Right ventricle myocardium inferior (tissue), 1 donor: ENCODE data around the gene SCYGR5. TPM values are rescaled to one million over a fixed set of nuclear protein-coding genes. Genes with fewer than 3 reads are reported as not detected.
A peak's percentile ranks its signal among the peaks of the same experiment; 100 is the strongest.
"Not testable (repeated sequence)": the region's sequence is repeated elsewhere in the genome, so short reads cannot be mapped to it uniquely, and the experiment has no call there.

Source experiments
- ATAC-seq: fragments of 200-7000 bp; cut with Tn5 transposase; one replicate; pipeline ENCODE4 v1.9.1; 2020; ENCODE audit warnings: mild to moderate bottlenecking, moderate library complexity
- DNase-seq: peaks from one replicate; pipeline ENCODE4 v3.0.0; 2021; ENCODE audit errors: missing footprints
- intact Hi-C: fragments of 100-400 bp; cut with DNase I; formaldehyde crosslinking; loops from one replicate; pipeline ENCODE4 v1.11.0; 2022
- long read RNA-seq: library from polyadenylated mRNA; unstranded; transcript quantifications from one replicate; pipeline ENCODE4 v2.0.0, GENCODE V29; 2021
- total RNA-seq: library from RNA; stranded (reverse); fragmentation: NEBNext Ultra II Directional; extraction: Animal tissue kit (Norgen Biotek cat#: 25700); gene quantifications from one replicate; pipeline ENCODE4 v1.2.1, GENCODE V29; 2021
- donor health status: DM: no; HTN: yes; CAD: no; lungs with severe emphysema.

SCYGR5 gene, protein sequence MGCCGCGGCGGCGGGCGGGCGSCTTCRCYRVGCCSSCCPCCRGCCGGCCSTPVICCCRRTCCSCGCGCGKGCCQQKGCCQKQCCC
- not detected for total RNA-seq
- long read RNA-seq: 0 reads

DNA sequence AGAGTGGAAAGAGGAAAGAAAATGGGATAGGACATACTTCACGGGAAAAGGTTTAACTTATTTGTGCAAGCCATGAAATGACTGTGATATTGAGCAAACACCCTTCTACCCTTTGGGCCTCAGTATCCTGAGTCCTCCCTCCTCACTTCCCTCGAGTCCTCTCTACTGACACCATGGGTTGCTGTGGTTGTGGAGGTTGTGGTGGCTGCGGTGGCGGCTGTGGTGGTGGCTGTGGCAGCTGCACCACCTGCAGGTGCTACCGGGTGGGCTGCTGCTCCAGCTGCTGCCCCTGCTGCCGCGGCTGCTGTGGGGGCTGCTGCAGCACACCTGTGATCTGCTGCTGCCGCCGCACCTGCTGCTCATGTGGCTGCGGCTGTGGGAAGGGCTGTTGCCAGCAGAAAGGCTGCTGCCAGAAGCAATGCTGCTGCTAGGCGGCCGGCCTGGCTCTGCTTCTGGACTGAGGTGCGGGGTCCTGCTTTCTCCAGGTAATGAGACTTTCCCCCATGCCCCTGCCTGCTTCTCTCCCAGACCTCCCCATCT lies at the start of gene SCYGR5:
TSS of gene SCYGR5 (plus strand) at position 174 of the 540 bp plus-strand sequence. CDS start at position 174, 0 bp downstream.
- DNase-seq, intact Hi-C loops, ATAC-seq: not testable (repeated sequence)

DNA sequence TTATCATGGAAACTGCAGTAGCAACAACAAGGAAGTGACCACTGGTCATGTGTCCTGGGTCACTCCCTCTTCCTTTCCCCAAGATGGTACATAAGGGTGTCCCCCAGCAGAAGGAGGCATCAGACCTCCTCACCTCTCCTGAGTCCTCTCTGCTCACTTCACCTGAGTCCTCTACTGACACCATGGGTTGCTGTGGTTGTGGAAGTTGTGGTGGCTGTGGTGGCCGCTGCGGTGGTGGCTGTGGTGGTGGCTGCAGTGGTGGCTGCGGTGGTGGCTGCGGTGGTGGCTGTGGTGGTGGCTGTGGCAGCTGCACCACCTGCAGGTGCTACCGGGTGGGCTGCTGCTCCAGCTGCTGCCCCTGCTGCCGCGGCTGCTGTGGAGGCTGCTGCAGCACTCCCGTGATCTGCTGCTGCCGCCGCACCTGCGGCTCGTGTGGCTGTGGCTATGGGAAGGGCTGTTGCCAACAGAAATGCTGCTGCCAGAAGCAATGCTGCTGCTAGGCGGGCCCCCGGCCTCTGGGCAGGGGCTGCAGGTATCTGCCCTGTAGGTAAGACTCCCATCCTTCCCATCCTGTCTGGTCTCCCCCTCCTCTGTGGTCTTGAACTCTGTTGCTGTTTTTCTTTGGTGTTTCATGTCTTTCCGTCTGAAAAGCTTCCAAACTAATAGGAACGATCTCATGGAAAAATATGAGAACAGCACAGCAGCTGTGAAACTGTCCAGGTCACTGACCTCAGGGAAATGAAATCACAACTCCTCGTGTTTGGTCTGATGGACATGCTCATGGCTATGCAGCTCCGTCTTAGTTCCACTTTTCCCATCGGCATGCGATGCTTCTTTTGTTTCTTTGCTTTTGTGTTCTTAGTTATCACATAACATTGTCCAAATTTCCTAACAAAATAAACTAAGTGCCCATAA lies 49.0 kb upstream of the SCYGR5 start, which contains the start of gene SCYGR4:
TSS of gene SCYGR4 (plus strand) at position 183 of the 915 bp plus-strand sequence. CDS start at position 183, 0 bp downstream.
- ATAC-seq: peak; percentile 62
- intact Hi-C loops: no loop called here

DNA sequence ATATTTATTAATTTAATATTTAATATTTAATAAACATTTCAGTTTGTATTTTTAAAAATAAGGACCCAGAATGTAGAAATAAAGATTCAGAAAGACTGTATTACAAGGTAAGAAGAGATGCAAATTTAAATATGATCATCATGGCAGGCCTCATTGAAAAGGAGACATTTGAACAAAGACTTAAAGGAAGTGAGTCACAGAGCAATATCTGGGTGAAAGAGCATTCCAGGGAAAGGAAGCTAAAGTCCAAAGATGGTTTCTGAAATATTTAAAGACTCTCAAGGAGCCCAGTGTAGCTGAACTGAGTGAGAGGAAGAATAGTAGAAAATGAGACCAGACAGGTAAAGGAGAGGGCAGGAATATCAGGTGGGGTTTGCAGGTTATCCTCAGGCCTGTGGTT lies 43.4 kb upstream of the SCYGR5 start:
- DNase-seq (no peak), ATAC-seq (no peak)
- intact Hi-C loops: no loop called here

More for the DNA sequence above, 49.0 kb upstream of the SCYGR5 start, which contains the start of gene SCYGR4:
- DNase-seq: no peak

DNA sequence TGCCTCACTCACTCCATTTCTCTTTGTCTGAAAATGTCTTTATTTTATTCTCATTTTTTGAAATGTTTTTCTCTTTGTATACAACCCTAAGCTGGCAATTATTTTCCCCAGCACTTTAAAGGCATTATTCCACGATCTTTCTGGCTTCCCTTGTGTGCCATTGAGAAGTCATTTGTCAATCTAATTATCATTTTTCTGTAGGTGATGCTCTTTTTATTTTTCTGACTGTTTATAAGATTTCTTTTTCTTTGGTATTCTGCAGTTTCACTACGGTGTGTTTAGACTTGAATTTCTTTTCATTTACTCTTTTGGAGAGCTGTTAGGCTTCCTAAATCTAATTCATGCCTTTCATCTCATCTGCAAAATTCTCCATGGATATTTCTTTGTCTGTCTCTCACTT lies 41.2 kb upstream of the SCYGR5 start:
- intact Hi-C loops: no loop called here
- ATAC-seq (no peak), DNase-seq (no peak)

DNA sequence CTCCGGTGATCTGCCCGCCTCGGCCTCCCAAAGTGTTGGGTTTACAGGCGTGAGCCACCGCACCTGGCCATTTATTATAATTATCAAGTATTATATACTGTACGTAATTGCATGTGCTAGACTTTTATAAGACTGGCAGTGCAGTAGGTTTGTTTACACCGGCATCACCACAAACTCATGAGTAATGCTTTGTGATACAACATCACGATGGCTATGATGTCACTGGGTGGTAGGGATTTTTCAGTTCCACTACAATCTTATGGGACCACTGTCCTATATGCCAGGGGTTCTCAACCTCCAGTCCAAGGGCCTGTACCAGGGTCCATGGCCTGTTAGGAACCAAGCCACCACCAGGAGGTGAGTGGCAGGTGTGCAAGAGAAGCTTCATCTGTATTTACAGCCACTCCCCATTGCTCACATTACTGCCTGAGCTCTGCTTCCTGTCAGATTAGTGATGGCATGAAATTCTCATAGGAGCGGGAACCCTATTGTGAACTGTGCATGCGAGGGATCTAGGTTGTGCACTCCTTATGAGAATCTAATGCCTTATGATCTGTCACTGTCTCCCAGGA lies 39.9 kb upstream of the SCYGR5 start:
- DNase-seq (no peak), ATAC-seq (no peak)
- intact Hi-C loops: no loop called here

DNA sequence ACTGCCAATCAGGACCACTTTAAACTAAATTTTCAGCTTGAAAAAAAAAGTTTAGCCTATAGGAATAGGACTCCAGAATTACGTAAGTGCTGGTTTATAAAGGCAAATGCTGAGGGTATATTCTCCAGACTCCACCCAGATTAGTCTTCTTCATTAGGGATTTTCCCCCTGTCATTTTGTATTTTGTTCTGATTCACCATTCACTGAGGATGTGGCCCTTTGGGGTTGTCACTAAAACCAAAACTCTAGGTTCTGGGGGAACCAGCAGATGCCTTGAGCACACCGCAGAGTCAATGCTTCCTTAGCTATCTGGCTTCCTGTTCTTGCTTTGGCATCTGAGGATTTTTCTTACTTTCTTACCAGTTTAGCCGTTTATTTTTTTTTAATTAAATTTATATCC lies 38.8 kb upstream of the SCYGR5 start:
- DNase-seq (no peak), ATAC-seq (no peak)
- intact Hi-C loops: no loop called here

DNA sequence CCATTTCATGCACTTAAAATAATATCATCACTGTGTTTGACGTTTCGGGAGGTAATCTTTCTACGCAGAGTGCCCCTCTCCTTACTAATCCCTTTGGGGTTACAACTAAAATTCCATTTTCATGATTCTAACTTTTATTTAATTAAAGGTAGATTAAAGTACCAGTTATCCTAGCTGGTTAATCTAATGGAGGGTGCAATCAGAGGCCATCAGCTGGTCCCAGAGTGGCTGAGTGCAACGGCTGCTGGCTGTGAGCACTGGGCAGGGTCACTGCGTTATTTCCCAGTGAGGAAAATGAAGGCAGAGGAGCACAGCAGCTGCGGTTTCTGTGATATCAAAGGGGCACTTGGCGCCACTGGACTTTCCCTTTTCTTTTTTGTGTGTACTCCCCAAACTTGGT lies 37.2 kb upstream of the SCYGR5 start:
- intact Hi-C loops: no loop called here
- ATAC-seq: no peak
- no peak for DNase-seq

DNA sequence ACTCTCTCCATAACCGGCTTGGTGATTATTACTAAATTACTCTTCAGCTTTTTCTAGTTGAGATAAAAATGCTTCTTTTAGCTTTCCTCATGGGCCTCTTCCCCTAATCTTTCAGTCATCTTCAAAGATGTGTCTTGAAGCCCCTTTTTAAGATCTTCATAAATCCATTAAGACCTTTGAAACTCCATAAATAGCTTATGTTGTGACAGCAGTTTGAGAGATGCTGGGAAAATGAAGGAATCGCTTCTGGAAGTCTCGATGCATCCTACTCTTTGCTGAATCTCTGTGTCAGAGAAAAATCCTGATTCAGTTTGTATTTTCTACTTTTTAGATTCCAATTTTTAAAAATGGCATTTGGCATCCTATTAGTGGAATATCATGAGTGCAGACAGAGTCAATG lies 36.3 kb upstream of the SCYGR5 start:
- no peak for ATAC-seq
- intact Hi-C loops: no loop called here

DNA sequence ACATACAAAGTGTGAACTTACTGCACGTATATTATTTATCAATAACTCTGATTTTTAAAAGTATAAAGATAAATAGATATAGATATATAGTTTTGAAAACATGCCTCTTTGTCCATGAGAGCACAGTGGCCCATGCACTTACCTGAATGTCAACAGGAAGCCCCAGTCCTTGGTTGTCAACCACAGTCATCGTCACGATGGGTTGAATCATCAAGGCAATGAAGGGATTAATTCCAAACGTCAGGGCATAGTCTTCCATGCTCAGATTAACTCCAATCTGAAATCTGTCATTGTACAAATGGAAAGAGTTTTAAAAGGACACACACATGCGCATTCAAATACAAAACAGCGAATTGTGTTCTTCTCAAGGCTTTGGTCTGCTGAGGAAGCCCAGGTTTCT lies 33.8 kb upstream of the SCYGR5 start:
- DNase-seq (no peak), ATAC-seq (no peak)
- intact Hi-C loops: no loop called here

More for the DNA sequence above, 36.3 kb upstream of the SCYGR5 start:
- no peak for DNase-seq

DNA sequence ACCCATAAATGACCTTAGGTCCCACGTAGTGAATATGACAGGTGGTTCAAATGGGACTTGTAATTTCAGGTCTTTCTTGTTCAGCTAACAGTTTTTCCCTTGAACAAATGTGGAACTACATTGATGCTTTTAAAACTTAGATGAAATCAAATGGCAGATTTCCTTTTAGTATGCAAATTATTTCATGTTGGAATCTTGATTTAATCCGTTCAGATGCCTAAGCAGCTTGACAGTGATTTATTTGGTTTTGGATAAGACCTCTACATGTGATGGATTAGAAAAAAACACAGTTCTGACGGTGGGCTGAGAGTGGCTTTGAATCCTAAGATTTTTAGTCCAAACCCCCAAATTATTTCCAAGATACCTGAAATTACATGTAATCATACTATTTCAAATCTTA lies 32.4 kb upstream of the SCYGR5 start:
- intact Hi-C loops: no loop called here
- ATAC-seq: no peak
- DNase-seq: no peak

DNA sequence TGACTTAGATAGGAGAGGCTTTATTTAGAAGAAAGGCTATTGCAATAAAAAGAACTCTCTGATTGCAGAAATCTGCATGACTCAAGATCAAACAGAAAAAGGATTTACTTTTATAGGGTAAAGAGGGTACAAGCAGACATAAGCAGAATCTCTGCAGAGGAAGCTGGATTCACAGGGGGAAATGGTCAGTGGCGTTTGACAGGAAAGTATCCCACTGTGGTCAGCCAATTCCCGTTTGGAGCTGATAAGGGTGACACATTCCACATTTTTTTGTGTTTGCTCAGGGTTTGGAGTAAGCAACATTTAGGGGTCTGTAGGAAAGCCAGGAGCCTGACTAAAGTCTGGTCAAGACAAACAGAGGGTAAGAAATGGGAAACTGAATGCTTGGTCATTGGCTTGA lies 23.9 kb upstream of the SCYGR5 start:
- ATAC-seq: no peak
- intact Hi-C loops: no loop called here
- no peak for DNase-seq

DNA sequence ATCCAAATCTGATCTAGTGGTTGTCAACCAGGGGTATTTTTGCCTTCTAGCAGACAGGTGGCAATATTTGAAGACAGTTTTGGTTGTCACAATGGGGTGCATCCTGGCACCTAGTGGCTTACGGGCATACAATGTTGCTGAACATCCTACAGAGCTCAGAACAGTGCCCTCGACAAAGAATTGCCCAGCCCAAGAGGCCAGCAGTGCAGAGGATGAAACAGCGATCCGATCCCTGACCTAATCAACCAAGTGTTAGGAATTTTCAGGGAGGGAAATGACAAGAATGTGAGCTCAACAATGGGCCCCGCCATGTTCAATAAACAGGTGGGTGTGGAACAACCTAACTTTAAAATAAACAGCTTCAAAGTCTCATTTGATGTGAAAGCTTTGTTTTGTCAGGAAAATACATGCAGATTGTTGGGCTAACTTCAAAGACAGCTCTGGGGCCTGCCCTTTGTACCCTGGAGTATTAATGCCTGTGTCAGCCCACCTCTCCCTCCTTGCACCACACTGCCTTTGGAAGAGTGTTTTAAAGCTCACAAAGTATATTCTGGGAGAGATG lies 22.5 kb upstream of the SCYGR5 start:
- ATAC-seq (no peak), DNase-seq (no peak)
- intact Hi-C loops: no loop called here

DNA sequence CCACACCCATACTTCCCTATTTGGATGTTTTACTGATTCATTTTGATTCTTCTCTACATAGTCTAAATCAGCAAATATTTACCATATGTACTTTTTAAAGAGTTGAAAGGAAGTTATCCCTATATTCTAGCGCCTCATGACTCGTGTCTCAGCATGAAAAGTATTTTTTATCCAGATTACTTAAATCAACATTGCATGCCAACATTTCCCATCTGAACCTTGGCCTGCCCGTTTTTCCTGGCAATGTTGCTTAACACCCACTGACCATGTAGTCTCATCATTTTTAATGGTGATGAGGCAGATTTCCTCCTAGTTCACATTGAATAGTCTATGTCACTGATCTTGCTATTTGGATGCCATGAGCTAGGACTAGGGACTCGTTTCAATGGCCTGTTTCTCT lies 13.2 kb upstream of the SCYGR5 start:
- DNase-seq: no peak
- intact Hi-C loops: no loop called here
- ATAC-seq: no peak

DNA sequence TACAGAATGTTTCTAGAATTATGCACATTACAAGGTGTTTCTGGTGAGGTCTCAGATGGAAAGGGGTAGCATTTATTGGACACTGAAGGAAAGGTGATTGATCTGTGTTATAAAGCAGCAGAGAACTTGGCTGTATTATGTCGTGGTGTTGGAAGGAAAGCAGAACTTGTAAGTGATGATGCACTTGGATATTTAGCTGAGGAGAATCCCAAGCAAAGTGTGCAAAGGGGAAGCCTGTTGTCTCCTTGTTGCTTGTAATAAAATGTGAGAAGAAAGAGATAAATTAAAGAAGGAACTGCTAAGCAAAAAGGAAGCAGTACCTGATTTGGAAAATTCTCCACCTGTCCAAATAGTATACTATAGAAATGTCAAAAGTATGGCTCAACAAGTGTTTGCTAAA lies 12.2 kb upstream of the SCYGR5 start:
- ATAC-seq (no peak), DNase-seq (no peak)
- intact Hi-C loops: no loop called here

DNA sequence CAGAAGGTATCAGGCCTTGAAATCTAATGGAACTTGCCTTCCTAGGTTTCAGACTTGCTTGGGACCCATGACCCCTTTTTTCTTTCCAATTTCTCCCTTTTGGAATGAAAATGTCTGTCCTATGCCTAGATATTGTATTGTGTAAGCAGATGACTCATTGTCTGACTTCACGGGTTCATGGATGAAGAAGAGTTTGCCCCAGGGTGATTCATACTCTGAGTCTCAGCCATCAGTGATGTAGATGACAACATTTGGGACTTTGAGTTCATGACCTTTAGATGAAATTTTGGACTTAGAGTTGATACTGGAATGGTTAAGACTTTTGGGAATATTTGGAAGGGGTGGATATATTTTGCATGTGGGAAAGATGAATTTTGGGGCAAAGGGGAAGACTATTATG lies 11.2 kb upstream of the SCYGR5 start:
- intact Hi-C loops: loop anchor here (5.0 kb wide), 1 partner anchor 248 kb away; no protein-coding TSS in a partner anchor
- DNase-seq (no peak), ATAC-seq (peak; percentile 88)

DNA sequence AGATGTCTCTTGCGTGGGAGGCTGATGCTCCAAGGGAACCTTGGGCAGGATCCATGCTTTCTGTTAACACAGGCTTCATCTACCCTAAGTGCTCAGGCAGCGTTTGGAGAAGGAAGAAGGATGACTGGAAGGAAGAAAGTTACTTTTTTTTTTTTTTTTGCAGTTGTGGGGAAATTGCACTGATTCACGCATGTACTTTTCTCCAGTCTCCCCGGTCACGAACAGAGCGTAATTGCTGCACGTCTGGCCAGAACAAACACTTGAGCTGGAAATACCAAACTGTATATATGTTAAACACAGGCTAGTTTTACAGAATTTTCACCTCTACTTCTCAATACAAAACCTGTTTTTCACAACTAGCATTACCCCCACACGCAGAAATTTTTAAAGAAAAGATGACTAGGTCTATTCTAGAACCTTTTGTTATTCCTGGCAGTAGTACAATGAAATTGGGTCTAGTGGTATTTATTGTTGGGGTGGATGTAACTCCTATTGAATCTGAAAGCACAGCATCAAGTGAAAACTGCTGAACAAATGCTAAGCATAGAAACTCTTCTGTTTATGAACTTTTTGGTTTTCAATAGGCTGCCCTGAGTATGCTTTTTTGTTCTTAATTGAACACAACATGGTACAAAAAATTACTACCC lies 9.3 kb upstream of the SCYGR5 start:
- DNase-seq (no peak), ATAC-seq (no peak)
- intact Hi-C loops: loop anchor here (5.0 kb wide), 1 partner anchor 250 kb away; no protein-coding TSS in a partner anchor

DNA sequence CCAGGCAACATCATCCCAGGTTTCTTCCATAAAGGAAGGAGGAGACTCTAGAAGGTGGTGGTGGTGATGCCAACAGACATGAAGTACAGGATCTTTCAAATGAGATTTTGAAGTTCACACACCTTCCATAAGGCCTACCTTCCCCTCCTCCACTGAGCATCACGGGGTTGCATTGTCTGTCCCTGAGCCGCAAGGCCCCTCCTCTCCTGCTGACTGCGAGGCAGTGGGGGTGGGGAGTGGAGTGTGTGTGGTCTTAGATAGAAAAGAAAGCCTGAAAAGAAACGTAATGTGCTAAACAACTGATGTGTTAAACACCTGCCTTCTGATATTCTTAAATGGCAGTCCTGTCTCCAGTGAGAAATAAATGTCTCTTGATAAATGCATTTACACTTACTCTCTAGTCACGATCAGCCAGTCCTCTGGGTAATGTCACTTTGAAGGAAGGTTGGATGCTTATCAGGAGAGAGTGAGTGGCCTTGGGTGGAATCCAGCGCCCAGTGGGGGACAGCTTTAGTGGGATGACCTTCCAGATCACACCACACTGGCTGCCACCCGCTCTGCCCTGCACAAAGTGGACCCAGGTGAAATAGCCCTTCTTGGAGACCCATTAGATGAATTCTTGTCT lies 5.5 kb upstream of the SCYGR5 start:
- DNase-seq (no peak), ATAC-seq (peak; percentile 34)
- intact Hi-C loops: no loop called here

DNA sequence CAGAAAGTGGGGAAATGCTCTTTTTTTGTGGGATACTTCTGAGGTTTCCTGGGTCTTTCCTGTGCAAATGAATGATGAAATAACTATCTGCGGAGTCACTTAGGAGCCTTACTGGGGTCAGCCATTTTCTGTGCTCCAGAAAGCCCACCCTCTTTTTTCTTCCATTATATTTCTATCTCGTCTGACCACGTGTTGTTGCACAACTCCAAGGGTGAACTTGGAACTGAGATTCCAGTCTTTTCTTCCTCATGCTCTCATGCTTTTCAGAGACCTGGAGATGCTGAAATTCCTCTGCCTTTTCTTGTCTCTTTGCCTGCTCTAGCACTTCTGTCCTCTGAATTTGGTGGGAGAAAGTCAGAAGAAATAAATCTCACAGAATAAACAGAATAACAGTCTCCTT lies 4.8 kb upstream of the SCYGR5 start:
- DNase-seq: no peak
- no peak for ATAC-seq
- intact Hi-C loops: no loop called here
